Measurements from ENCODE around the gene ZBTB46. TPM values are rescaled to one million over a fixed set of nuclear protein-coding genes. Genes with fewer than 3 reads are reported as not detected.

The ZBTB46 gene
- total and polyA plus RNA-seq, 10 donors, result 3.6 to 76.5 (median 32.1) TPM

GRCh38 chr20:63794614-63795013 lies 36.5 kb downstream of the ZBTB46 start:
- Histone ChIP-seq H3K27ac (peak overlapping the region in 1 of 8 donors; percentile 21), H3K27me3 (replicated peaks in 1 of 7) (peaks cover 0 to 14% (median 0%) of the 10 kb centered on the region in 7 donors), H3K4me1 (peaks cover 7 to 64% (median 38%) of the 10 kb centered on the region in 6 donors), H3K4me3 (no peak overlapping the region), H3K9me3 (no peaks in the 10 kb centered on the region), H3K36me3 (peaks cover 0 to 10% (median 5%) of the 10 kb centered on the region in 6 donors)
- TF ChIP-seq CTCF (IDR thresholded peaks at IDR 0.05 in 8 of 11, conservative IDR thresholded peaks at IDR 0.05 in 3 of 11), result no peak
- no peak for TF ChIP-seq POLR2AphosphoS5 (IDR thresholded peaks at IDR 0.05)
- TF ChIP-seq POLR2A (IDR thresholded peaks at IDR 0.05), result no peak
- no peak for DNase-seq
- WGBS, 5 donors, result 57 to 79% (median 66%) methylated on average over 9 to 14 of the region's 14 CpGs
- intact Hi-C loops (cut with DNase I; ENCODE audit: low total_unique reads), result no loop called here

DNA sequence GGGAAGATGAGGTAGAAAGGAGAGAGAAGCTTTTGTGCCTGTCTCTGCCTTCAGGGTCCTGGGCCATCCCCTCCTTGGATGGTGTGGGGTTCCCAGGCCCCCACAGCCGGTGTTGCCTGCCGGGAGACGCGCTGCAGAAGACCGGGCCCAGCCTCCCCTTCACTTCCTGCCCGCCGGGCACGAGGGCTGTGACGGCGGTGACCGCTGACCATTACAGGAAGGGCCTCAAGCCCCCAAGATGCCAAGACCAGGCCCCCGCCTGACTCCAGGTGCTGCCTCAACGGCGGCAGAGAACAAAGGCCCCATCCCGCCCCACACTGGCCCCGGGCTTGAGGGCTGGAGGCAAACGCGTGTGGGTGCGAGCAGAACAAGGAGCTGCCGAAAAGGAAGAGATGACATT lies 38.2 kb downstream of the ZBTB46 start:
- Histone ChIP-seq H3K4me3 (no peak overlapping the region), H3K9me3 (no peaks in the 10 kb centered on the region), H3K27ac (peak overlapping the region; percentile 42 to 83 (median 71)), H3K27me3 (replicated peaks in 1 of 7) (peaks cover 0 to 14% (median 0%) of the 10 kb centered on the region in 7 donors), H3K36me3 (peaks cover 0 to 14% (median 5%) of the 10 kb centered on the region in 6 donors), H3K4me1 (peaks cover 10 to 74% (median 49%) of the 10 kb centered on the region in 6 donors)
- DNase-seq, result no peak
- WGBS, 5 donors, result 51 to 83% (median 71%) methylated on average over 8 to 20 of the region's 20 CpGs
- TF ChIP-seq POLR2A (IDR thresholded peaks at IDR 0.05) (no peak), POLR2AphosphoS5 (IDR thresholded peaks at IDR 0.05) (peak in 2 of 3 donors; percentile 32 to 68)
- intact Hi-C loops (cut with DNase I; ENCODE audit: low total_unique reads), result no loop called here

DNA sequence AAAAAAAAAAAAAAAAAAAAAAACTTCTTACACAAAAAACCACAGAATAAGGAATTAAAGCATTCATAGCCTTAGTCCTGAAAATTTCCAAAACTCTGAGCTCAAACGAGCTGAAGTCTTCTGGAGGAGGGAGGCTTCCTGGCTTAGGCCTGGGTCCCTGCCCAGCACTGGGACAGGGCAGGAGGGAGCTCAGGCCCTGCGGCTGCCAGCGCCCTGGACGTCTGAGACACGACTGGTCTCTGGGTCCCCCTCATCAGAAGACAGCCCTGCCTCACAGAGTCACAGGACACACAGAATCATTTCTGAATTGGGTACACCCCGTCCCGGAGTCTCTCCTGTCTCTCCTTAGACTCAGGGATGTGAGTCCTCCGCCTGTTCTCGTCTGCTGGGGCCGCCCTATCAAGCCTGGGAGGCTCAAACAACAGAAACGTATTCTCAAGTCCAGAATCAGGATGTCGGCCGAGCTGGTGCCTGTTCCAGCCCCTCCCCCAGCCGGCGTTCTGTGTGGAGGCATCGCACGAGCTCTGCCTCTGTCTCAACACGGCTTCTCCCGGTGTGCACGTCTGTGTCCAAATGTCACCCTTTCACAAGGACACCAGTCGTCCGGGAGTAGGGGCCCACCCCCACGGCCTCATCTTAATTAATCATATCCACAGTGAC lies 39.4 kb downstream of the ZBTB46 start:
- Histone ChIP-seq H3K27me3 (replicated peaks in 1 of 7) (peaks cover 0 to 14% (median 0%) of the 10 kb centered on the region in 7 donors), H3K27ac (peak overlapping the region; percentile 29 to 83 (median 76)), H3K4me1 (peaks cover 18 to 86% (median 59%) of the 10 kb centered on the region in 6 donors), H3K36me3 (peaks cover 0 to 14% (median 5%) of the 10 kb centered on the region in 6 donors), H3K9me3 (no peaks in the 10 kb centered on the region), H3K4me3 (no peak overlapping the region)
- intact Hi-C loops (cut with DNase I; ENCODE audit: low total_unique reads), result no loop called here
- DNase-seq, result no peak
- TF ChIP-seq CTCF (IDR thresholded peaks at IDR 0.05 in 8 of 11, conservative IDR thresholded peaks at IDR 0.05 in 3 of 11), result no peak
- no peak for TF ChIP-seq POLR2A (IDR thresholded peaks at IDR 0.05)
- TF ChIP-seq POLR2AphosphoS5 (IDR thresholded peaks at IDR 0.05), result peak in 2 of 3 donors; percentile 39 to 44
- WGBS, 5 donors, result 53 to 74% (median 68%) methylated on average over 23 of the region's 23 CpGs

DNA sequence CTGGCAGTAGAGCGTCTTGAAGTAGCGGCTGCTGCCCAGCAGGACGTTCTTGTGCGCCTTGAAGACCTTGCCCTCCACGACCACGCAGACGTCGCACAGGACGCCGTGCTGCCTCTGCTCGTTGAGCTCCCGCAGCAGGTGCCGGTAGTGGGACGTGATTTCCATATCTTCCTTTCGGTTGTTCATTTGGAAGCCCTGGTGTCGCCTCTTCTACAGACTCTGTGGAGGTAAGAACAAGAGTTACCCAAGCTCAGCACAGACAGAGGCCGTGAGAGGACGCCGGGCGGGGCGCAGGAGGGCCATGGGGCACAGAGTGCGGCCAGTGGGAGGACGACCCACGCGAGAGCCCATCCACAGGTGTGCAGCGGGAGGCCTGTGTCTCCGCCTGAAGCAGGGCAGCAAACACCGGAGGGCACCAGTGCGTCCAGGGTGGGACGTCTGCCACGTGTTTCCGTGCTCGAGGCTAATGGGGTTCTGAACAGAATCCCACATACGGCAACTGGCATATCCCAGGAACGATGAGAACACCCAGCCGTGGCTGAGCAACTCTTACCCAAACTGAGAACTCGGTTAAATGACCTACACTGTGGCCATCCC lies 40.4 kb downstream of the ZBTB46 start:
- H3K9me3 ChIP-seq, result no peaks in the 10 kb centered on the region
- peak overlapping the region in 6 of 8 donors; percentile 62 to 83 (median 76) for H3K27ac ChIP-seq
- peaks cover 0 to 12% (median 0%) of the 10 kb centered on the region in 7 donors for H3K27me3 ChIP-seq (replicated peaks in 1 of 7)
- no peak for DNase-seq
- peak overlapping the region in 1 of 8 donors; percentile 15 for H3K4me3 ChIP-seq
- TF ChIP-seq POLR2A (IDR thresholded peaks at IDR 0.05), result no peak
- TF ChIP-seq CTCF (IDR thresholded peaks at IDR 0.05 in 8 of 11, conservative IDR thresholded peaks at IDR 0.05 in 3 of 11), result no peak
- TF ChIP-seq POLR2AphosphoS5 (IDR thresholded peaks at IDR 0.05), result peak in 1 of 3 donors; percentile 9
- intact Hi-C loops (cut with DNase I; ENCODE audit: low total_unique reads), result no loop called here
- WGBS, 5 donors, result 87 to 90% (median 89%) methylated on average over 37 of the region's 37 CpGs
- H3K4me1 ChIP-seq, result peaks cover 28 to 88% (median 63%) of the 10 kb centered on the region in 6 donors
- peaks cover 0 to 14% (median 5%) of the 10 kb centered on the region in 6 donors for H3K36me3 ChIP-seq

Data from spleen (tissue), 11 donors.